Smooth muscle cell (in vitro differentiated cells): Measurements from ENCODE around the gene KMT5C. TPM values are rescaled to one million over a fixed set of nuclear protein-coding genes. Genes with fewer than 3 reads are reported as not detected.

Experiments used
- DNase-seq: peaks from one replicate; lab custom pipeline; 2025; ENCODE audit not compliant: unreplicated experiment; lab: John Stamatoyannopoulos, UW
- H2AFZ ChIP-seq: fragments of 200-600 bp; sonication (generic); 2 replicates; pipeline ENCODE4 v1.6.0; 2016; ENCODE audit warnings: antibody characterized with exemption, low read depth, mild to moderate bottlenecking
- H3F3A ChIP-seq: fragments of 200-600 bp; sonication (generic); 2 replicates; pipeline ENCODE4 v1.6.0; 2017; ENCODE audit warnings: antibody characterized with exemption, low read depth
- H3K27ac ChIP-seq: fragments of 200-600 bp; sonication (generic); 2 replicates; pipeline ENCODE4 v1.5.1; 2016; ENCODE audit warnings: low read depth, mild to moderate bottlenecking
- H3K27me3 ChIP-seq: fragments of 200-600 bp; sonication (generic); 2 replicates; pipeline ENCODE4 v1.6.1; 2016; ENCODE audit warnings: low read depth, mild to moderate bottlenecking
- H3K36me3 ChIP-seq: fragments of 200-600 bp; sonication (generic); 2 replicates; pipeline ENCODE4 v1.5.1; 2016; ENCODE audit warnings: low read depth
- H3K4me1 ChIP-seq: fragments of 200-600 bp; sonication (generic); 2 replicates; pipeline ENCODE4 v1.5.1; 2016; ENCODE audit warnings: low read depth
- H3K4me2 ChIP-seq: fragments of 200-600 bp; sonication (generic); 2 replicates; pipeline ENCODE4 v1.6.0; 2016; ENCODE audit warnings: mild to moderate bottlenecking
- H3K4me3 ChIP-seq: fragments of 200-600 bp; sonication (generic); 2 replicates; pipeline ENCODE4 v1.5.1; 2016; ENCODE audit warnings: mild to moderate bottlenecking
- H3K79me2 ChIP-seq: fragments of 200-600 bp; sonication (generic); 2 replicates; pipeline ENCODE4 v1.6.0; 2016; ENCODE audit warnings: low read depth, mild to moderate bottlenecking
- H3K9ac ChIP-seq: fragments of 200-600 bp; sonication (generic); 2 replicates; pipeline ENCODE4 v1.6.0; 2016; ENCODE audit warnings: low read depth
- H3K9me3 ChIP-seq: fragments of 200-600 bp; sonication (generic); replicated peaks from 2 replicates; pipeline ENCODE4 v1.5.1; 2016; ENCODE audit warnings: low read depth
- H4K20me1 ChIP-seq: fragments of 200-600 bp; sonication (generic); 2 replicates; pipeline ENCODE4 v1.6.0; 2016; ENCODE audit warnings: low read depth
- WGBS: methylation state at CpG from one replicate; pipeline ENCODE4 v1.1.7; 2016; ENCODE audit warnings: low lambda C conversion rate; 5-methylcytosine and 5-hydroxymethylcytosine counted together
- polyA plus RNA-seq: library from polyadenylated mRNA; unstranded; fragments of >200 nt; fragmentation: Nextera tagmentation; extraction: Ambion mirVana; gene quantifications from 2 replicates; pipeline ENCODE4 v1.2.1, GENCODE V29; 2016
- total RNA-seq: library from RNA; depleted of rRNA; stranded (reverse); fragments of >200 nt; gene quantifications from 2 replicates; pipeline ENCODE4 v1.2.3, GENCODE V29; 2014
- TF ChIP-seq, protein P1 (sequence below): fragments of 200-600 bp; sonication (generic); IDR thresholded peaks from 2 replicates; pipeline ENCODE4 v1.5.1; 2017; ENCODE audit warnings: borderline replicate concordance, mild to moderate bottlenecking, antibody characterized with exemption; ENCODE audit not compliant: insufficient read depth, poor library complexity, severe bottlenecking

Gene KMT5C
- total and polyA plus RNA-seq, 2 experiments from 2014 or later = 23.2 to 26.1 TPM

DNA sequence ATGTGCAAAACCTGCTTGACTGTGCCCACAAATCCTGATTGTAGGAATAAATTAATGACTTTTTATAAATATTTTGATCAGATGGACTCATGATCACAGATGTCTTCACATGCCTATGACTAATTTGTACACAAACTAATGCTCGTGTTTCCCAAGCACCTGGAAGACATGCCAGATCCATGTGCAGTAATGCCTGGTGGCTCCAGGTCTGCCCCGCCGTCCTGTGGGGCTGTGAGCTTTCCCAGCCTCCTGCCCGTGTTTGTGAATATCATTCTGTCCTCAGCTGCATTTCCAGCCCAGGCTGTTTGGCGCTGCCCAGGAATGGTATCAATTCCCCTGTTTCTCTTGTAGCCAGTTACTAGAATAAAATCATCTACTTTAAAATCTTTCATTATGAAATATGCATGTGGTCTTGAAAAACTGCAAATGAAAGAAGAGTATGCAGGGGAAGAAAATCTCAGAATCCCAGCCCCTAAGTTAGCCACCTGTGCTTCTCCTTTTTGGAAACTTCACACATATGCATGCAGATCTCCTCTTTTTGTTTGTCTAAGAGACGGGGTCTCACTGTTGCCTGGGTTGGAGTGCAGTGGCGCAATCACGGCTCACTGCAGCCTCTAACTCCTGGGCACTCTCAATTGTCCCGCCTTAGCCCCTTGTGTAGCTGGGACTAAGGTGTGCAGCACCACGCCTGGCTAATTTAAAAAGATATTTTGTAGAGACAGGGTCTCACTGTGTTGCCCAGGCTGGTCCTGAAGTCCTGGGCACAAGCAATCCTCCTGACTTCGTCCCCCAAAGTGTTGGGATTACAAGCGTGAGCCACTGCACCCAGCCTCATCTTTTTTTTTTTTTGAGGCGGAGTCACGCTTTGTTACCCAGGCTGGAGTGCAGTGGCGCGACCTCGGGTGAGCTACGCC, 52.3 kb downstream of the KMT5C start:
- Histone ChIP-seq H3K27me3 (no peaks in the 10 kb centered on the region), H3K79me2 (peaks cover 35% of the 10 kb centered on the region), H3K9ac (no peak overlapping the region), H3K4me2 (no peak overlapping the region), H3K4me1 (peaks cover 12% of the 10 kb centered on the region), H2AFZ (no peak overlapping the region), H3K36me3 (no peaks in the 10 kb centered on the region), H3K9me3 (no peaks in the 10 kb centered on the region), H3F3A (no peaks in the 10 kb centered on the region), H4K20me1 (peaks cover 64% of the 10 kb centered on the region), H3K4me3 (no peak overlapping the region), H3K27ac (no peak overlapping the region)
- WGBS = 61% methylated on average over 18 of the region's 18 CpGs
- no peak for DNase-seq
- TF ChIP-seq, protein P1, sequence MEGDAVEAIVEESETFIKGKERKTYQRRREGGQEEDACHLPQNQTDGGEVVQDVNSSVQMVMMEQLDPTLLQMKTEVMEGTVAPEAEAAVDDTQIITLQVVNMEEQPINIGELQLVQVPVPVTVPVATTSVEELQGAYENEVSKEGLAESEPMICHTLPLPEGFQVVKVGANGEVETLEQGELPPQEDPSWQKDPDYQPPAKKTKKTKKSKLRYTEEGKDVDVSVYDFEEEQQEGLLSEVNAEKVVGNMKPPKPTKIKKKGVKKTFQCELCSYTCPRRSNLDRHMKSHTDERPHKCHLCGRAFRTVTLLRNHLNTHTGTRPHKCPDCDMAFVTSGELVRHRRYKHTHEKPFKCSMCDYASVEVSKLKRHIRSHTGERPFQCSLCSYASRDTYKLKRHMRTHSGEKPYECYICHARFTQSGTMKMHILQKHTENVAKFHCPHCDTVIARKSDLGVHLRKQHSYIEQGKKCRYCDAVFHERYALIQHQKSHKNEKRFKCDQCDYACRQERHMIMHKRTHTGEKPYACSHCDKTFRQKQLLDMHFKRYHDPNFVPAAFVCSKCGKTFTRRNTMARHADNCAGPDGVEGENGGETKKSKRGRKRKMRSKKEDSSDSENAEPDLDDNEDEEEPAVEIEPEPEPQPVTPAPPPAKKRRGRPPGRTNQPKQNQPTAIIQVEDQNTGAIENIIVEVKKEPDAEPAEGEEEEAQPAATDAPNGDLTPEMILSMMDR = no peak

DNA sequence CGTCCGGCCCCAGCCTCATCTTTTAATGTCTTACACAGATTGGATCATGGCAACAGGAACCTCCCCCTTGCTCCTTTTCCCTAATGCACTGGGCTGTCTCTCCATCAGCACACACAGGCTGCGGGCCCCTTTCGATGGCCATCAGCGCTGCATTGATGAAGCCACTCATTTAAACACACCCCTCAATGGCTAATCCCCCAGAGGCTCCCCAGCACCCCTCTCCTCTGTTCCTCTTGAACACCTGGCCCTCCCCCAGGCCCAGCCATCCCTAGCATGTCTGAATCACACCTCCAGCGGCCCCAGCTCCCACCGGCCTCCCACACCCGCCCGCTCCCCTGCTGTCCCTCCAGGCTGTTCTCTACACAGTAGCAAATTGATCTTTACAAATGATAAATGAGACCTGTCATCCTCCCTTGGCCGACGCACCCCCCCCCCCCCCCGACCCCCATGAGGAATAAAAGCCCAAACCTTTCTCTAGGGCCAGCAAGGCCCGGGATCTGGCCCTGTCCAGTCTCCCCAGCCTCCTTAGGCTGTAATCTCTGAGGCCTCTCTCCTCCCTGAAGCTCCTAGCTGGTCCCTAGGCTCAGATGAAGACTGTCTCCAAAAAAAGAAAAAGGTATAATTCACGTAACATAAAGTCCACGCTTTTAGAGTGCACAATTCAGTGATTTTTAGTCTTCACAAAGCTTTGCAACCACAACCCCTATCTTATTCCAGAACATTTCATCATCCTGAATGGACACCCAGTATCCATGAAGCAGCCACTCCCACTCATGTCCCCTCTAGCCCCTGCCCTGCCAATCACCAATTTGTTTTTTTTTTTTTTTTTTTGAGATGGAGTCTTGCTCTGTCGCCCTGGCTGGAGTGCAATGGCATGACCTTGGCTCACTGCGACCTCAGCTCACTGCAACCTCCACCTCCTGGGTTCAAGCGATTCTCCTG, 53.4 kb downstream of the KMT5C start:
- H3K36me3 ChIP-seq = no peaks in the 10 kb centered on the region
- no peak for DNase-seq
- no peak overlapping the region for H3K27ac ChIP-seq
- H3K4me1 ChIP-seq = peaks cover 4% of the 10 kb centered on the region
- H2AFZ ChIP-seq = no peak overlapping the region
- no peaks in the 10 kb centered on the region for H3K9me3 ChIP-seq
- 55% methylated on average over 15 of the region's 18 CpGs for whole genome bisulfite sequencing
- H3F3A ChIP-seq = no peaks in the 10 kb centered on the region
- no peak overlapping the region for H3K4me3 ChIP-seq
- TF ChIP-seq, protein P1 = no peak
- H3K79me2 ChIP-seq = peaks cover 24% of the 10 kb centered on the region
- H3K9ac ChIP-seq = no peak overlapping the region
- no peaks in the 10 kb centered on the region for H3K27me3 ChIP-seq
- H4K20me1 ChIP-seq = peaks cover 52% of the 10 kb centered on the region
- no peak overlapping the region for H3K4me2 ChIP-seq

Other genes starting within 250 kb of the KMT5C start
- gene PPP1R12C, start 222.2 kb upstream of the KMT5C start, total RNA-seq = 16.8 and 30.5 TPM in 2 replicates
- gene PPP1R12C, start 222.2 kb upstream of the KMT5C start, polyA plus RNA-seq = 26.1 and 32.1 TPM in 2 replicates
- gene TNNT1, start 190.7 kb upstream of the KMT5C start, total RNA-seq = 24.9 and 27.1 TPM in 2 replicates
- 24.5 and 54.0 TPM in 2 replicates for gene TNNT1, start 190.7 kb upstream of the KMT5C start, polyA plus RNA-seq
- not detected in 2 replicates for gene TNNI3, start 182.1 kb upstream of the KMT5C start, total RNA-seq
- 1.8 and 3.0 TPM in 2 replicates for gene TNNI3, start 182.1 kb upstream of the KMT5C start, polyA plus RNA-seq
- 0.76 and 1.3 TPM in 2 replicates for gene DNAAF3, start 173.3 kb upstream of the KMT5C start, total RNA-seq
- 0.97 and 1.4 TPM in 2 replicates for gene DNAAF3, start 173.3 kb upstream of the KMT5C start, polyA plus RNA-seq
- not detected in 2 replicates for gene SYT5, start 159.6 kb upstream of the KMT5C start, total RNA-seq
- 0.17 TPM in 1 of 2 replicates, not detected in the other for gene SYT5, start 159.6 kb upstream of the KMT5C start, polyA plus RNA-seq
- gene PTPRH, start 130.4 kb upstream of the KMT5C start, total RNA-seq = 0.18 and 0.31 TPM in 2 replicates
- 0.46 TPM in 1 of 2 replicates, not detected in the other for gene PTPRH, start 130.4 kb upstream of the KMT5C start, polyA plus RNA-seq
- 1.7 and 2.1 TPM in 2 replicates for gene TMEM86B, start 111.1 kb upstream of the KMT5C start, total RNA-seq
- 2.6 and 3.3 TPM in 2 replicates for gene TMEM86B, start 111.1 kb upstream of the KMT5C start, polyA plus RNA-seq
- gene PPP6R1, start 80.9 kb upstream of the KMT5C start, total RNA-seq = 26.7 and 31.1 TPM in 2 replicates
- gene PPP6R1, start 80.9 kb upstream of the KMT5C start, polyA plus RNA-seq = 58.0 and 59.9 TPM in 2 replicates
- 21.5 and 22.1 TPM in 2 replicates for gene HSPBP1, start 59.8 kb upstream of the KMT5C start, total RNA-seq
- 66.5 and 80.0 TPM in 2 replicates for gene HSPBP1, start 59.8 kb upstream of the KMT5C start, polyA plus RNA-seq
- gene BRSK1, start 55.9 kb upstream of the KMT5C start, total RNA-seq = 5.0 and 10.4 TPM in 2 replicates
- gene BRSK1, start 55.9 kb upstream of the KMT5C start, polyA plus RNA-seq = 3.0 and 3.3 TPM in 2 replicates
- gene TMEM150B, start 14.5 kb upstream of the KMT5C start, total RNA-seq = not detected in 2 replicates
- gene TMEM150B, start 14.5 kb upstream of the KMT5C start, polyA plus RNA-seq = 0.22 TPM in 1 of 2 replicates, not detected in the other
- gene COX6B2, start 14.8 kb downstream of the KMT5C start, total RNA-seq = 0.18 and 0.31 TPM in 2 replicates
- 1.7 and 1.9 TPM in 2 replicates for gene COX6B2, start 14.8 kb downstream of the KMT5C start, polyA plus RNA-seq
- gene GARIN5B, start 23.4 kb downstream of the KMT5C start, total RNA-seq = 0.58 TPM in 1 of 2 replicates, not detected in the other
- gene GARIN5B, start 23.4 kb downstream of the KMT5C start, polyA plus RNA-seq = 0.07 and 0.35 TPM in 2 replicates
- 36.5 and 40.1 TPM in 2 replicates for gene IL11, start 30.6 kb downstream of the KMT5C start, total RNA-seq
- 66.4 and 68.1 TPM in 2 replicates for gene IL11, start 30.6 kb downstream of the KMT5C start, polyA plus RNA-seq
- gene TMEM190, start 37.0 kb downstream of the KMT5C start, total RNA-seq = not detected in 2 replicates
- 8.2 and 11.1 TPM in 2 replicates for gene TMEM190, start 37.0 kb downstream of the KMT5C start, polyA plus RNA-seq
- 0.58 and 2.6 TPM in 2 replicates for gene TMEM238, start 44.4 kb downstream of the KMT5C start, total RNA-seq
- 3.3 and 9.3 TPM in 2 replicates for gene TMEM238, start 44.4 kb downstream of the KMT5C start, polyA plus RNA-seq
- 824 and 1,108 TPM in 2 replicates for gene RPL28, start 46.1 kb downstream of the KMT5C start, total RNA-seq
- gene RPL28, start 46.1 kb downstream of the KMT5C start, polyA plus RNA-seq = 515 and 595 TPM in 2 replicates
- 34.8 and 39.9 TPM in 2 replicates for gene UBE2S, start 67.9 kb downstream of the KMT5C start, total RNA-seq
- gene UBE2S, start 67.9 kb downstream of the KMT5C start, polyA plus RNA-seq = 162 and 171 TPM in 2 replicates
- gene SHISA7, start 103.4 kb downstream of the KMT5C start, total RNA-seq = not detected in 2 replicates
- not detected in 2 replicates for gene SHISA7, start 103.4 kb downstream of the KMT5C start, polyA plus RNA-seq
- 47.3 and 56.5 TPM in 2 replicates for gene ISOC2, start 121.8 kb downstream of the KMT5C start, total RNA-seq
- 37.3 and 61.4 TPM in 2 replicates for gene ISOC2, start 121.8 kb downstream of the KMT5C start, polyA plus RNA-seq
- not detected in 2 replicates for gene C19orf85, start 124.9 kb downstream of the KMT5C start, total RNA-seq
- gene C19orf85, start 124.9 kb downstream of the KMT5C start, polyA plus RNA-seq = not detected in 2 replicates
- 2.4 and 2.6 TPM in 2 replicates for gene ZNF628, start 136.7 kb downstream of the KMT5C start, total RNA-seq
- 1.3 and 2.0 TPM in 2 replicates for gene ZNF628, start 136.7 kb downstream of the KMT5C start, polyA plus RNA-seq
- gene NAT14, start 145.3 kb downstream of the KMT5C start, total RNA-seq = 14.3 and 17.3 TPM in 2 replicates
- gene NAT14, start 145.3 kb downstream of the KMT5C start, polyA plus RNA-seq = 67.5 and 72.1 TPM in 2 replicates
- gene SSC5D, start 148.6 kb downstream of the KMT5C start, total RNA-seq = 3.0 and 3.8 TPM in 2 replicates
- gene SSC5D, start 148.6 kb downstream of the KMT5C start, polyA plus RNA-seq = 11.2 and 13.6 TPM in 2 replicates
- gene SBK2, start 197.3 kb downstream of the KMT5C start, total RNA-seq = not detected in 2 replicates
- gene SBK2, start 197.3 kb downstream of the KMT5C start, polyA plus RNA-seq = not detected in 2 replicates
- not detected in 2 replicates for gene SBK3, start 205.7 kb downstream of the KMT5C start, total RNA-seq
- gene SBK3, start 205.7 kb downstream of the KMT5C start, polyA plus RNA-seq = 0.37 TPM in 1 of 2 replicates, not detected in the other
- 4.2 TPM in 2 replicates for gene ZNF579, start 241.0 kb downstream of the KMT5C start, total RNA-seq
- 15.1 and 15.8 TPM in 2 replicates for gene ZNF579, start 241.0 kb downstream of the KMT5C start, polyA plus RNA-seq